HUES64 (cell line): ENCODE results near the gene KPNA5.
A peak's percentile ranks its signal among the peaks of the same experiment; 100 is the strongest.
"Not testable (repeated sequence)": the region's sequence is repeated elsewhere in the genome, so short reads cannot be mapped to it uniquely, and the experiment has no call there.

Experiments
- H3K27ac ChIP-seq: 2 replicates; pipeline ENCODE4 v1.7.0; 2013; ENCODE audit warnings: low read depth, low read length, inconsistent platforms
- H3K27me3 ChIP-seq: 2 replicates; pipeline ENCODE4 v1.6.1; 2013; ENCODE audit warnings: mild to moderate bottlenecking, low read length; ENCODE audit not compliant: insufficient read depth
- H3K36me3 ChIP-seq: 2 replicates; pipeline ENCODE4 v1.6.1; 2013; ENCODE audit warnings: mild to moderate bottlenecking, low read length; ENCODE audit not compliant: insufficient read depth
- H3K4me1 ChIP-seq: 2 replicates; pipeline ENCODE4 v1.6.1; 2013; ENCODE audit warnings: mild to moderate bottlenecking, low read length, moderate library complexity; ENCODE audit not compliant: insufficient read depth
- H3K4me3 ChIP-seq: 2 replicates; pipeline ENCODE4 v1.5.1; 2013; ENCODE audit warnings: mild to moderate bottlenecking, low read length, moderate library complexity
- H3K9ac ChIP-seq: 2 replicates; pipeline ENCODE4 v1.6.1; 2013; ENCODE audit warnings: mild to moderate bottlenecking, low read depth, low read length
- H3K9me3 ChIP-seq: 2 replicates; pipeline ENCODE4 v1.6.1; 2013; ENCODE audit warnings: low read depth, low read length; ENCODE audit not compliant: insufficient read depth
- WGBS: fragments of 150-250, 120-280 bp; methylation state at CpG from one replicate; pipeline ENCODE4 v1.1.7; 2013; ENCODE audit warnings: missing lambda C conversion rate; 5-methylcytosine and 5-hydroxymethylcytosine counted together

KPNA5 gene

GRCh38 chr6:116666869-116667268 is 14.1 kb upstream of the KPNA5 start:
- H3K27me3 ChIP-seq, result no peaks in the 10 kb centered on the region
- no peaks in the 10 kb centered on the region for H3K9me3 ChIP-seq
- H3K36me3 ChIP-seq, result peaks cover 2% of the 10 kb centered on the region; the same call in 1 of the 2 replicates
- peak overlapping the region; percentile 93 for H3K4me3 ChIP-seq
- H3K27ac ChIP-seq, result no peak overlapping the region
- WGBS, result 93% methylated on average over 1 of the region's 1 CpG
- peaks cover 9% of the 10 kb centered on the region; the same call in 1 of the 2 replicates for H3K4me1 ChIP-seq
- no peak overlapping the region for H3K9ac ChIP-seq

GRCh38 chr6:116667623-116668022 is 13.4 kb upstream of the KPNA5 start:
- peak overlapping the region; percentile 84 for H3K9ac ChIP-seq
- no peak overlapping the region for H3K27ac ChIP-seq
- H3K4me1 ChIP-seq, result peaks cover 9% of the 10 kb centered on the region; the same call in 1 of the 2 replicates
- H3K27me3 ChIP-seq, result no peaks in the 10 kb centered on the region
- peaks cover 2% of the 10 kb centered on the region; the same call in 1 of the 2 replicates for H3K36me3 ChIP-seq
- 31% methylated on average over 2 of the region's 3 CpGs for WGBS
- H3K9me3 ChIP-seq, result no peaks in the 10 kb centered on the region
- H3K4me3 ChIP-seq, result peak overlapping the region; percentile 93

GRCh38 chr6:116672306-116672705 is 8.7 kb upstream of the KPNA5 start:
- no peak overlapping the region for H3K27ac ChIP-seq
- 90% methylated on average over 4 of the region's 4 CpGs for WGBS
- peaks cover 3% of the 10 kb centered on the region; the same call in 1 of the 2 replicates for H3K4me1 ChIP-seq

GRCh38 chr6:116676021-116676420 is 5.0 kb upstream of the KPNA5 start:
- Histone ChIP-seq H3K36me3 (no peaks in the 10 kb centered on the region), H3K4me1 (no peaks in the 10 kb centered on the region), H3K27me3 (no peaks in the 10 kb centered on the region), H3K27ac (no peak overlapping the region), H3K9ac (no peak overlapping the region), H3K9me3 (no peaks in the 10 kb centered on the region), H3K4me3 (no peak overlapping the region)
- 93% methylated on average over 1 of the region's 1 CpG for WGBS

More at GRCh38 chr6:116672306-116672705, 8.7 kb upstream of the KPNA5 start:
- no peaks in the 10 kb centered on the region for H3K36me3 ChIP-seq
- H3K4me3 ChIP-seq, result no peak overlapping the region
- no peak overlapping the region for H3K9ac ChIP-seq
- H3K27me3 ChIP-seq, result no peaks in the 10 kb centered on the region
- no peaks in the 10 kb centered on the region for H3K9me3 ChIP-seq

- no peak overlapping the region for H3K27ac ChIP-seq
- H3K9me3 ChIP-seq, result no peaks in the 10 kb centered on the region
- 0 out of 2 replicates have a peak overlapping the region, but pooled peaks have one; percentile 39 for H3K9ac ChIP-seq
- peak overlapping the region; percentile 99 for H3K4me3 ChIP-seq
- WGBS, result 68% methylated on average over 4 of the region's 5 CpGs
- peaks cover 12% of the 10 kb centered on the region for H3K36me3 ChIP-seq
- no peaks in the 10 kb centered on the region for H3K27me3 ChIP-seq
- H3K4me1 ChIP-seq, result peaks cover 16% of the 10 kb centered on the region
Observed at GRCh38 chr6:116682334-116682712, 1.3 kb downstream of the KPNA5 start.

GRCh38 chr6:116685437-116685993 is 4.5 kb downstream of the KPNA5 start:
- no peak overlapping the region for H3K27ac ChIP-seq
- H3K4me1 ChIP-seq, result peaks cover 16% of the 10 kb centered on the region
- no peak overlapping the region for H3K4me3 ChIP-seq
- no peaks in the 10 kb centered on the region for H3K27me3 ChIP-seq
- H3K36me3 ChIP-seq, result peaks cover 23% of the 10 kb centered on the region
- 100% methylated on average over 2 of the region's 2 CpGs for WGBS
- no peaks in the 10 kb centered on the region for H3K9me3 ChIP-seq
- H3K9ac ChIP-seq, result no peak overlapping the region

- not testable (repeated sequence) for H3K9ac ChIP-seq, H3K27ac ChIP-seq, H3K27me3 ChIP-seq, H3K4me3 ChIP-seq, H3K9me3 ChIP-seq
- Histone ChIP-seq H3K4me1 (peaks cover 16% of the 10 kb centered on the region), H3K36me3 (peaks cover 29% of the 10 kb centered on the region)
- WGBS, result 92% methylated on average over 2 of the region's 2 CpGs
Observed at GRCh38 chr6:116686475-116687101, 5.6 kb downstream of the KPNA5 start.

GRCh38 chr6:116691154-116691553 is 10.1 kb downstream of the KPNA5 start:
- Histone ChIP-seq H3K36me3 (peaks cover 40% of the 10 kb centered on the region), H3K4me3 (no peak overlapping the region), H3K9ac (no peak overlapping the region), H3K27ac (no peak overlapping the region), H3K9me3 (no peaks in the 10 kb centered on the region), H3K27me3 (no peaks in the 10 kb centered on the region), H3K4me1 (peaks cover 8% of the 10 kb centered on the region)
- WGBS, result 96% methylated on average over 4 of the region's 5 CpGs

- H3K4me3 ChIP-seq, H3K9me3 ChIP-seq, H3K4me1 ChIP-seq, H3K27ac ChIP-seq, H3K27me3 ChIP-seq, H3K9ac ChIP-seq: not testable (repeated sequence)
- peaks cover 45% of the 10 kb centered on the region for H3K36me3 ChIP-seq
- WGBS, result 100% methylated on average over 1 of the region's 4 CpGs
Observed at GRCh38 chr6:116692873-116693272, 11.9 kb downstream of the KPNA5 start.

GRCh38 chr6:116693275-116693674 is 12.3 kb downstream of the KPNA5 start:
- H3K27me3 ChIP-seq, H3K9me3 ChIP-seq, H3K9ac ChIP-seq, H3K4me3 ChIP-seq, H3K27ac ChIP-seq, H3K4me1 ChIP-seq: not testable (repeated sequence)
- H3K36me3 ChIP-seq, result peaks cover 48% of the 10 kb centered on the region
- WGBS, result 100% methylated on average over 1 of the region's 3 CpGs

GRCh38 chr6:116695401-116695800 is 14.4 kb downstream of the KPNA5 start:
- no peaks in the 10 kb centered on the region for H3K27me3 ChIP-seq
- no peak overlapping the region for H3K9ac ChIP-seq
- H3K4me1 ChIP-seq, result no peaks in the 10 kb centered on the region
- WGBS, result 97% methylated on average over 2 of the region's 2 CpGs
- no peak overlapping the region for H3K27ac ChIP-seq
- H3K4me3 ChIP-seq, result no peak overlapping the region
- peaks cover 59% of the 10 kb centered on the region for H3K36me3 ChIP-seq
- no peaks in the 10 kb centered on the region for H3K9me3 ChIP-seq
